Prostate gland (tissue), 2 donors: ENCODE measurements around the gene ST7.

Experiments
- POLR2A ChIP-seq: fragments of 450-650 bp; IDR thresholded peaks from one replicate; pipeline ENCODE4 v1.6.1; 2016; ENCODE audit warnings: antibody characterized with exemption, mild to moderate bottlenecking
- POLR2AphosphoS5 ChIP-seq: sonication (generic); formaldehyde crosslinking; IDR thresholded peaks from one replicate; pipeline ENCODE4 v1.6.1; 2017; ENCODE audit warnings: antibody characterized with exemption
- TF ChIP-seq, protein P1 (sequence below), 4 experiments: fragments of 200-600 bp in 2 of 4; fragments of 450-650 bp in 2 of 4; sonication (generic) in 2 of 4; IDR thresholded peaks; 1 replicate in 3 of 4; 2 replicates in 1 of 4; pipeline ENCODE4 v1.5.1; 2016 to 2019; ENCODE audit warnings: antibody characterized with exemption in 4 of 4, mild to moderate bottlenecking in 2 of 4, moderate library complexity in 2 of 4

DNA sequence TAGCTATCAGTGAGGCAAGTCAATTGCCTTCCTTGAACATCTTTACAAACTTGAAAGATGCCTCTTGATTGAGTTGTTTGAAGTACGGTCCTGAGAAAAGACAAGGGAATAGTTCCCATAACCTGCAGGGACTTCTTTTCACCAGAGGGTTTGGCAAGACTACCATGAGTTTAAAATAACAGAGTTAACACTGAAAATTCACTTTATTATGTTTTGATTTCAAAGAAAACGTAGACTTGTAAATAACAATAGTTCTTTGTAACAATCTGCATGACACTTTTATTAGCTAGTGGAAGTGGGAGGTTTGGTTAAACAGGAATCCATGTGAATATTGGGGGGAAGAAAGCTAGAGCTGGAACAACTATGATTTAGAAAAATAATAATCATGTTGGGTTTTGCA is 320.0 kb downstream of the ST7 start:
- TF ChIP-seq, protein P1, sequence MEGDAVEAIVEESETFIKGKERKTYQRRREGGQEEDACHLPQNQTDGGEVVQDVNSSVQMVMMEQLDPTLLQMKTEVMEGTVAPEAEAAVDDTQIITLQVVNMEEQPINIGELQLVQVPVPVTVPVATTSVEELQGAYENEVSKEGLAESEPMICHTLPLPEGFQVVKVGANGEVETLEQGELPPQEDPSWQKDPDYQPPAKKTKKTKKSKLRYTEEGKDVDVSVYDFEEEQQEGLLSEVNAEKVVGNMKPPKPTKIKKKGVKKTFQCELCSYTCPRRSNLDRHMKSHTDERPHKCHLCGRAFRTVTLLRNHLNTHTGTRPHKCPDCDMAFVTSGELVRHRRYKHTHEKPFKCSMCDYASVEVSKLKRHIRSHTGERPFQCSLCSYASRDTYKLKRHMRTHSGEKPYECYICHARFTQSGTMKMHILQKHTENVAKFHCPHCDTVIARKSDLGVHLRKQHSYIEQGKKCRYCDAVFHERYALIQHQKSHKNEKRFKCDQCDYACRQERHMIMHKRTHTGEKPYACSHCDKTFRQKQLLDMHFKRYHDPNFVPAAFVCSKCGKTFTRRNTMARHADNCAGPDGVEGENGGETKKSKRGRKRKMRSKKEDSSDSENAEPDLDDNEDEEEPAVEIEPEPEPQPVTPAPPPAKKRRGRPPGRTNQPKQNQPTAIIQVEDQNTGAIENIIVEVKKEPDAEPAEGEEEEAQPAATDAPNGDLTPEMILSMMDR (IDR thresholded peaks at IDR 0.05) = no peak
- TF ChIP-seq POLR2AphosphoS5 = no peak
- TF ChIP-seq POLR2A = no peak
